Uterus (tissue), 4 donors: Measurements from ENCODE around the gene CGNL1. TPM values are rescaled to one million over a fixed set of nuclear protein-coding genes. Genes with fewer than 3 reads are reported as not detected.

Experiments used
- DNase-seq, 2 donors: peaks; one replicate each; pipeline ENCODE4 v3.0.0-alpha.2; 2019 to 2020
- H3K27ac ChIP-seq, 2 donors: fragments of 200-600 bp; sonication (generic); 1 replicate in 1 of 2; 2 replicates in 1 of 2; pipeline ENCODE4 v1.5.1; 2016 to 2018
- H3K27me3 ChIP-seq, 2 donors: fragments of 200-600 bp; sonication (generic); one replicate each; pipeline ENCODE4 v1.5.1; 2018 to 2019; ENCODE audit warnings: control low read depth in 1 of 2
- H3K36me3 ChIP-seq, 2 donors: fragments of 200-600 bp; sonication (generic); one replicate each; pipeline ENCODE4 v1.5.1; 2019; ENCODE audit warnings: control low read depth in 1 of 2
- H3K4me1 ChIP-seq, 2 donors: fragments of 200-600 bp; sonication (generic); one replicate each; pipeline ENCODE4 v1.5.1; 2018 to 2019; ENCODE audit warnings: control low read depth in 1 of 2
- H3K4me3 ChIP-seq, 2 donors: fragments of 200-600 bp; sonication (generic); 1 replicate in 1 of 2; 2 replicates in 1 of 2; pipeline ENCODE4 v1.5.1; 2018 to 2019; ENCODE audit warnings: mild to moderate bottlenecking in 1 of 2
- H3K9me3 ChIP-seq, 2 donors: fragments of 200-600 bp; sonication (generic); one replicate each; pipeline ENCODE4 v1.5.1; 2019; ENCODE audit warnings: control low read depth in 1 of 2
- CTCF ChIP-seq, 4 experiments: fragments of 200-600 bp in 2 of 4; fragments of 450-650 bp in 2 of 4; sonication (generic) in 2 of 4; IDR thresholded peaks; one replicate each; pipeline ENCODE4 v1.5.1; 2016 to 2019; ENCODE audit warnings: antibody characterized with exemption in 4 of 4, mild to moderate bottlenecking in 2 of 4, moderate library complexity in 1 of 4
- POLR2A ChIP-seq, 2 donors: fragments of 450-650 bp; IDR thresholded peaks; one replicate each; pipeline ENCODE4 v1.6.1; 2016; ENCODE audit warnings: antibody characterized with exemption in 2 of 2, mild to moderate bottlenecking in 1 of 2, moderate library complexity in 1 of 2
- intact Hi-C: fragments of 100-400 bp; cut with DNase I; formaldehyde crosslinking; loops from one replicate; pipeline ENCODE4 v1.15.1; 2023; ENCODE audit warnings: low total_unique reads
- total RNA-seq, 4 donors: library from RNA; depleted of rRNA in 3 of 4; stranded (reverse); fragments of >200 nt in 3 of 4; gene quantifications; one replicate each; pipeline versions ENCODE4 v1.1.0 to v1.2.4, GENCODE V29; 2014 to 2023
- donor health status: DM: yes; HTN: yes; CAD: no.

Gene CGNL1
- total RNA-seq, 4 donors from 2014 or later, result 15.1 to 74.4 (median 31.7) TPM

GRCh38 chr15:57436166-57436565 is 59.9 kb downstream of the CGNL1 start:
- H3K27ac ChIP-seq, result peak overlapping the region; percentile 21 to 28
- no peaks in the 10 kb centered on the region for H3K27me3 ChIP-seq

GRCh38 chr15:57436961-57437360 is 60.7 kb downstream of the CGNL1 start:
- no peak overlapping the region for H3K27ac ChIP-seq
- intact Hi-C loops, result no loop called here
- DNase-seq, result no peak

More at GRCh38 chr15:57436166-57436565, 59.9 kb downstream of the CGNL1 start:
- Histone ChIP-seq H3K36me3 (no peaks in the 10 kb centered on the region), H3K4me3 (no peak overlapping the region), H3K9me3 (no peaks in the 10 kb centered on the region), H3K4me1 (peaks cover 0 to 4% of the 10 kb centered on the region in 2 donors)
- DNase-seq, result no peak
- no peak for TF ChIP-seq POLR2A (IDR thresholded peaks at IDR 0.05)
- no peak for TF ChIP-seq CTCF (IDR thresholded peaks at IDR 0.05)
- intact Hi-C loops, result no loop called here

GRCh38 chr15:57437564-57437963 is 61.3 kb downstream of the CGNL1 start:
- Histone ChIP-seq H3K9me3 (no peaks in the 10 kb centered on the region), H3K4me3 (no peak overlapping the region), H3K4me1 (peaks cover 0 to 4% of the 10 kb centered on the region in 2 donors), H3K27me3 (no peaks in the 10 kb centered on the region), H3K36me3 (no peaks in the 10 kb centered on the region), H3K27ac (no peak overlapping the region)
- TF ChIP-seq POLR2A (IDR thresholded peaks at IDR 0.05) (no peak), CTCF (IDR thresholded peaks at IDR 0.05) (no peak)
- DNase-seq, result no peak
- intact Hi-C loops, result no loop called here

More at GRCh38 chr15:57436961-57437360, 60.7 kb downstream of the CGNL1 start:
- no peak overlapping the region for H3K4me3 ChIP-seq
- no peaks in the 10 kb centered on the region for H3K9me3 ChIP-seq
- H3K4me1 ChIP-seq, result peaks cover 0 to 4% of the 10 kb centered on the region in 2 donors
- no peak for TF ChIP-seq POLR2A (IDR thresholded peaks at IDR 0.05)
- TF ChIP-seq CTCF (IDR thresholded peaks at IDR 0.05), result no peak
- no peaks in the 10 kb centered on the region for H3K27me3 ChIP-seq
- no peaks in the 10 kb centered on the region for H3K36me3 ChIP-seq

GRCh38 chr15:57438166-57438565 is 61.9 kb downstream of the CGNL1 start:
- no peak for TF ChIP-seq POLR2A (IDR thresholded peaks at IDR 0.05)
- no peak for TF ChIP-seq CTCF (IDR thresholded peaks at IDR 0.05)
- H3K4me1 ChIP-seq, result peaks cover 0 to 4% of the 10 kb centered on the region in 2 donors
- no peaks in the 10 kb centered on the region for H3K36me3 ChIP-seq
- H3K4me3 ChIP-seq, result no peak overlapping the region
- no peaks in the 10 kb centered on the region for H3K9me3 ChIP-seq
- H3K27ac ChIP-seq, result no peak overlapping the region
- intact Hi-C loops, result no loop called here
- H3K27me3 ChIP-seq, result no peaks in the 10 kb centered on the region
- DNase-seq, result no peak

- no peaks in the 10 kb centered on the region for H3K36me3 ChIP-seq
- H3K27me3 ChIP-seq, result no peaks in the 10 kb centered on the region
- H3K9me3 ChIP-seq, result no peaks in the 10 kb centered on the region
- TF ChIP-seq POLR2A (IDR thresholded peaks at IDR 0.05), result no peak
- TF ChIP-seq CTCF (IDR thresholded peaks at IDR 0.05), result no peak
- no peak overlapping the region for H3K27ac ChIP-seq
- intact Hi-C loops, result no loop called here
- H3K4me1 ChIP-seq, result peaks cover 0 to 4% of the 10 kb centered on the region in 2 donors
- no peak for DNase-seq
- H3K4me3 ChIP-seq, result no peak overlapping the region
Measured at GRCh38 chr15:57439128-57440027, 63.1 kb downstream of the CGNL1 start.
